K562 (cell line): ENCODE measurements around the gene UPK3A. TPM values are rescaled to one million over a fixed set of nuclear protein-coding genes. Genes with fewer than 3 reads are reported as not detected.
A peak's percentile ranks its signal among the peaks of the same experiment; 100 is the strongest.

ENCODE experiments used
- EZH2 ChIP-seq: IDR thresholded peaks from 2 replicates; pipeline ENCODE4 v1.6.1; 2012; ENCODE audit warnings: low read depth, mild to moderate bottlenecking, inconsistent platforms, low read length, borderline replicate concordance
- GABPB2 ChIP-seq: fragments of 250-450 bp; sonication (Bioruptor Pico); conservative IDR thresholded peaks from 2 replicates; pipeline ENCODE4 v1.5.1; 2021; ENCODE audit warnings: mild to moderate bottlenecking
- GTF2A2 ChIP-seq: IDR thresholded peaks from 2 replicates; pipeline ENCODE4 v1.6.1; 2016; ENCODE audit warnings: mild to moderate bottlenecking, missing genetic modification characterization, missing compliant biosample characterization
- KDM5B ChIP-seq: fragments of 200-600 bp; sonication (generic); IDR thresholded peaks from 2 replicates; pipeline ENCODE4 v1.6.1; 2012; ENCODE audit warnings: low read depth, mild to moderate bottlenecking, moderate library complexity, low read length, control low read depth, inconsistent platforms; ENCODE audit not compliant: insufficient replicate concordance
- LEF1 ChIP-seq: fragments of 450-650 bp; IDR thresholded peaks from 2 replicates; pipeline ENCODE4 v1.6.1; 2016; ENCODE audit warnings: mild to moderate bottlenecking
- MCM2 ChIP-seq: fragments of 450-650 bp; IDR thresholded peaks from 2 replicates; pipeline ENCODE4 v1.6.1; 2017; ENCODE audit warnings: low read depth, mild to moderate bottlenecking
- NCOA1 ChIP-seq: fragments of 450-650 bp; IDR thresholded peaks from 2 replicates; pipeline ENCODE4 v1.6.1; 2016; ENCODE audit warnings: low read depth
- NFATC3 ChIP-seq: fragments of 450-650 bp; IDR thresholded peaks from 2 replicates; pipeline ENCODE4 v1.6.1; 2017; ENCODE audit warnings: mild to moderate bottlenecking
- NR2C2 ChIP-seq, 2 experiments: fragments of 200-800 bp in 1 of 2; sonication (Bioruptor generic) in 1 of 2; sonication (generic) in 1 of 2; formaldehyde crosslinking in 1 of 2; IDR thresholded peaks; 2 replicates each; pipeline versions ENCODE4 v1.6.1 to v1.8.0; 2016 to 2022; ENCODE audit warnings: mild to moderate bottlenecking in 1 of 2, missing compliant biosample characterization in 1 of 2, missing genetic modification characterization in 1 of 2, missing genetic modification reagents in 1 of 2
- NR2F6 ChIP-seq: fragments of 450-650 bp; formaldehyde crosslinking; IDR thresholded peaks from 2 replicates; pipeline ENCODE4 v1.4.0; 2020; ENCODE audit warnings: mild to moderate bottlenecking
- RNF219 ChIP-seq: fragments of 250-450 bp; sonication (Bioruptor Pico); IDR thresholded peaks from 2 replicates; pipeline ENCODE4 v1.5.0; 2022; ENCODE audit warnings: mild to moderate bottlenecking
- SAFB ChIP-seq: fragments of 200-400 bp; formaldehyde crosslinking; IDR thresholded peaks from 2 replicates; pipeline ENCODE4 v1.6.1; 2017; ENCODE audit warnings: low read depth, low read length, borderline replicate concordance
- SMAD1 ChIP-seq: fragments of 150-350 bp; IDR thresholded peaks from 2 replicates; pipeline ENCODE4 v1.6.1; 2014; ENCODE audit warnings: low read length, low read depth; ENCODE audit not compliant: partially characterized antibody
- SMARCC2 ChIP-seq: fragments of 450-650 bp; IDR thresholded peaks from 2 replicates; pipeline ENCODE4 v1.6.1; 2017; ENCODE audit warnings: antibody characterized with exemption, moderate library complexity, mild to moderate bottlenecking, low read depth
- SP1 ChIP-seq: sonication (generic); formaldehyde crosslinking; IDR thresholded peaks from 2 replicates; pipeline ENCODE4 v1.8.1; 2022; ENCODE audit warnings: mild to moderate bottlenecking, missing genetic modification reagents
- SUPT5H ChIP-seq: fragments of 450-650 bp; IDR thresholded peaks from 2 replicates; pipeline ENCODE4 v1.6.1; 2016
- TAF1 ChIP-seq: IDR thresholded peaks from 2 replicates; pipeline ENCODE4 v1.6.1; 2011; ENCODE audit warnings: mild to moderate bottlenecking, low read length, moderate library complexity; ENCODE audit not compliant: insufficient read depth, control insufficient read depth, severe bottlenecking; ENCODE audit errors: extremely low read depth
- TBL1XR1 ChIP-seq, 2 experiments: IDR thresholded peaks; 2 replicates each; pipeline ENCODE4 v1.6.1; 2012; ENCODE audit warnings: improper control_type of control experiment in 2 of 2, low read length in 2 of 2, mild to moderate bottlenecking in 1 of 2
- XRCC5 ChIP-seq: fragments of 200-400 bp; formaldehyde crosslinking; IDR thresholded peaks from 2 replicates; pipeline ENCODE4 v1.6.1; 2017; ENCODE audit warnings: low read depth, mild to moderate bottlenecking, low read length
- ZBTB49 ChIP-seq: sonication (generic); formaldehyde crosslinking; IDR thresholded peaks from 2 replicates; pipeline ENCODE4 v1.8.0; 2022; ENCODE audit warnings: missing genetic modification reagents, mild to moderate bottlenecking, borderline replicate concordance
- ZC3H11A ChIP-seq: IDR thresholded peaks from 2 replicates; pipeline ENCODE4 v1.6.1; 2012; ENCODE audit warnings: low read depth, low read length, improper control_type of control experiment
- ZFP1 ChIP-seq: fragments of 450-650 bp; formaldehyde crosslinking; IDR thresholded peaks from 2 replicates; pipeline ENCODE4 v1.4.0; 2020; ENCODE audit warnings: mild to moderate bottlenecking, mixed read lengths
- ZNF644 ChIP-seq: fragments of 200-800 bp; sonication (Bioruptor generic); IDR thresholded peaks from 2 replicates; pipeline ENCODE4 v1.6.1; 2016; ENCODE audit warnings: low read depth, missing genetic modification characterization, missing compliant biosample characterization
- ZNF780A ChIP-seq: fragments of 250-450 bp; sonication (Bioruptor Pico); IDR thresholded peaks from 2 replicates; pipeline ENCODE4 v1.5.0; 2021; ENCODE audit warnings: mild to moderate bottlenecking
- polyA plus RNA-seq, 8 experiments: library from polyadenylated mRNA; depleted of rRNA in 4 of 8; stranded (reverse) in 5 of 8; unstranded in 3 of 8; fragments of >200 nt; fragmentation: Nextera tagmentation in 2 of 8; fragmentation: Illumina TruSeq in 1 of 8; extraction: Ambion mirVana in 2 of 8; extraction: Trizol in 1 of 8; gene quantifications; 2 replicates each; pipeline versions ENCODE4 v1.2.1 to v1.2.3, GENCODE V29; 2011 to 2014; ENCODE audit warnings: inconsistent platforms in 1 of 8, missing spikeins in 1 of 8
- total RNA-seq, 7 experiments: library from RNA; depleted of rRNA in 6 of 7; stranded (reverse); fragments of >200 nt in 6 of 7; fragmentation: Illumina TruSeq in 2 of 7; extraction: Trizol in 2 of 7; gene quantifications; 2 replicates each; pipeline versions ENCODE4 v1.2.1 to v1.2.3, GENCODE V29; 2011 to 2021; ENCODE audit warnings: low replicate concordance in 1 of 7

UPK3A gene
- total and polyA plus RNA-seq, 9 of the 15 experiments (the other 6 are each of a cell fraction or from before 2014, with no cell fraction given) = not detected

- TF ChIP-seq ZBTB49 = no peak
- TF ChIP-seq KDM5B = peak; percentile 70
- TF ChIP-seq TBL1XR1 (IDR thresholded peaks at IDR 0.05; ENCODE audit: low read length in 2 of 2) = no peak
- TF ChIP-seq RNF219 = no peak
- no peak for TF ChIP-seq MCM2
- peak; percentile 82 for TF ChIP-seq TAF1
- no peak for TF ChIP-seq NR2C2 (CRISPR knock-in tag; IDR thresholded peaks at IDR 0.05)
- TF ChIP-seq NR2C2 (tag; IDR thresholded peaks at IDR 0.05) = no peak
- no peak for TF ChIP-seq GABPB2 (CRISPR knock-in tag)
- no peak for TF ChIP-seq NR2F6
- TF ChIP-seq ZC3H11A = 0 out of 2 replicates have a peak, but pooled peaks have one; percentile 22
- TF ChIP-seq ZFP1 (CRISPR knock-in tag) = no peak
- no peak for TF ChIP-seq GTF2A2 (tag)
- TF ChIP-seq NCOA1 = peak; percentile 27; the same call in 1 of the 2 replicates
- TF ChIP-seq LEF1 = no peak
- TF ChIP-seq SP1 (CRISPR knock-in tag) = peak; percentile 84
- TF ChIP-seq XRCC5 = peak; percentile 33; the same call in 1 of the 2 replicates
- TF ChIP-seq SMARCC2 = no peak
- TF ChIP-seq SAFB = no peak
- TF ChIP-seq SMAD1 = no peak
- TF ChIP-seq EZH2 = no peak
- TF ChIP-seq SUPT5H = peak; percentile 73
- TF ChIP-seq ZNF780A (CRISPR knock-in tag) = no peak
- no peak for TF ChIP-seq NFATC3
- TF ChIP-seq ZNF644 (tag) = no peak
These were observed 24.9 kb downstream of the UPK3A start, which contains the start of gene FAM118A (continued) for GRCh38 chr22:45309422-45310227.
